Raji (cell line): ENCODE results near the gene SLC12A7.

Experiments used
- POLR2A ChIP-seq: IDR thresholded peaks from 2 replicates; pipeline ENCODE4 v1.6.1; 2011; ENCODE audit warnings: low read depth, low read length, control low read depth; ENCODE audit not compliant: insufficient read depth

Gene SLC12A7

DNA sequence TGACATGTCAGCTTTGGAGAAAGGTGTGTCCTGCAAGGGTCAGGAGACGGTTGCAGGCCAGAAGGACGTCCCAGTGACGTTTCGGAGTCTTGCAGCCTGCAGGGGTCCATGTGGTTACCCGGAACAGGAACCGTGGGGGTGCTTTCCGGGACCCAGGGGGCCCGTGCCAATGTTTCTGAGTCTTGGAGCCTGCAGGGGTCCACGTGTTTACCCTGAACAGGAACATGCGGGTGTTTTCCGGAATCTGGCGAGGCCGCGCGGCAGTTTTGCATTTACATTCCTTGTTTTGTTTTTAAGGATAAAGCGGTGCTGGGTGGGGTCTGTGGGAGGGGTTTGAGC, 72.7 kb downstream of the SLC12A7 start:
- TF ChIP-seq POLR2A, result no peak

DNA sequence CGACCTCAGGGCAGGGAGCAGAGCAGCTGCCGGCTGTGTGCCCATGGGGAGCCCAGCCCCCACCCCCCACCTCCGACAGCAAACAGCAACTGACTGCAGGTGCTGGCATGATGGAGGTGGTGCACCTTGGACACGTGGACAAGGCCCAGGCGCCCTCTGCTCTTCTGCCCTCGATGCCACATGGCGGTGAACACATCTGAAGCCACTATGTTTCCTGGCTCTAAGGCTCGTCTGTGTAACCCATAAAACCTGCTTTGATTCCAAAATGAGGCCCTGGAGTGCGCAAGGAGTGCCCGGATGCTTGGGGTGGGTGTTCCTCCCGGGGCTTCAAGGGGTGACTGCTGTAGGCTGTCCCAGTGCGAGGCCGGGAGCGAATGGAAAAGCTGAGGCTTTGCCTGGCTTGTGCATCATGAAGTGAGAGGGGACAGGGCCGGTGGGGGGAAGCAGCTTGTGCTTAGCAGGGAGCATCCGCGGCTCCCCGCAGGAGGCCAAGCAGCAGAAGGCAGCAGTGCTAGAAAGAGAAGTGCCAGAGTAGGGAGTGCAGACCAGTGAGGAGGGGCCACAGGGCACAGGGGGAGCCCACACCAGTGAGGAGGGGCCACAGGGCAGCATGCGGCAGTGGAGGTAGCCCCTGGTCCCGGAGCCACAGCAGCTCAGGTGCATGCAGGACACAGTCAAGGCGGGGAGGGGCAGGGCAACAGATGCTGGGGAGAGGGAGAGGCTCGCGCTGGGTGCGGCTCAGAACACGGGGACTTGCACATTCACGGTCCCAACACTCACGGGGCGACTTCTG, 73.2 kb downstream of the SLC12A7 start:
- no peak for TF ChIP-seq POLR2A

DNA sequence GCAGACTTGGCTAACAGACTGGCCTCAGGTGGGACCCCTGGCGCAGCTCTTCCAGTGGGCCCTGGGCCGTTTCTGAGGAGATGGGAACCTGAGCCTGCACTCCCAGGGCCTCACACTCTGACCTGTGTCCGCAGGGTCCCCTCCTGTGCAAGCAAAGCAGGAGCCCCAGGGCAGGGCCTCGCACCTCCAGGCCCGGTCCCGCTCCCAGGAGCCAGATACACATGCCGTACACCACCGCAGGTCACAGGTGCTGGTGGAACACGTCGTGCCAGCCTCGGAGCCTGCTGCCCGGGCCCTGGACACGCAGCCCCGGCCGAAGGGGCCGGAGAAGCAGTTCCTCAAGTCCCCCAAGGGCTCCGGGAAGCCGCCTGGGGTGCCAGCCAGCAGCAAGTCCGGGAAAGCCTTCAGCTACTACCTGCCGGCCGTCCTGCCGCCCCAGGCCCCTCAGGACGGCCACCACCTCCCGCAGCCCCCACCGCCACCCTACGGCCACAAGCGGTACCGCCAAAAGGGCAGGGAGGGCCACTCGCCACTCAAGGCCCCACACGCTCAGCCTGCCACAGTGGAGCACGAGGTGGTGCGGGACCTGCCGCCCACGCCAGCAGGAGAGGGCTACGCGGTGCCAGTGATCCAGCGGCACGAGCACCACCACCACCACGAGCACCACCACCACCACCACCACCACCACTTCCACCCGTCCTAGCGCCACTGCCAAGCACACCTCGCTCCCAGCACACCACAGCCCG, 74.0 kb downstream of the SLC12A7 start:
- no peak for TF ChIP-seq POLR2A

DNA sequence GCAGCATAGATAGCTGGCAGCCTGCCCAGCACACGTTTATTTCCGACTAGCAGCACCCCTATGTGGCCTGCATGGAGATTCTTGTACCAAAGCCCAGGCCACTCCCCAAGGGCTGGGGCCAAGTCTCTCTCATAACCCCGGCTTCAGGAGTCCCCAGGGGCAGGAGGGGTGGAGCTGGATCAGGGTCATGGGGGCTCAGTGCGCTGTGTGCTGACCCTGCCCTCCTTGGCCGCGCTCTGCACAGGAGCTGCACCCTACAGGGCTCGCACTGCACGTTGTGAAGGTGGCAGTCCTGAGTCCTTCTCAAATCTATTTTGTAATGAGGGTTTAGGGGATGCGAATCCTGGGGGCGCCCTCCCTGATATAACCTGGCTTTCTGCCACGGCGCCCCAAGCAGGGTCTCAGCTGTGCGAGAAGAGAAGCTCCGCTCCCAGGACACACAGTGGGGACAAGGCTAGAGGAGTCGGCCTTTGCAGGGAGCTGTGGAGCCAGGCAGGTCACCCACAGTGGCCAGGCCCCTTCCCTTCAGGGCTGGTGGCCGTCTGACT, 74.7 kb downstream of the SLC12A7 start:
- no peak for TF ChIP-seq POLR2A

DNA sequence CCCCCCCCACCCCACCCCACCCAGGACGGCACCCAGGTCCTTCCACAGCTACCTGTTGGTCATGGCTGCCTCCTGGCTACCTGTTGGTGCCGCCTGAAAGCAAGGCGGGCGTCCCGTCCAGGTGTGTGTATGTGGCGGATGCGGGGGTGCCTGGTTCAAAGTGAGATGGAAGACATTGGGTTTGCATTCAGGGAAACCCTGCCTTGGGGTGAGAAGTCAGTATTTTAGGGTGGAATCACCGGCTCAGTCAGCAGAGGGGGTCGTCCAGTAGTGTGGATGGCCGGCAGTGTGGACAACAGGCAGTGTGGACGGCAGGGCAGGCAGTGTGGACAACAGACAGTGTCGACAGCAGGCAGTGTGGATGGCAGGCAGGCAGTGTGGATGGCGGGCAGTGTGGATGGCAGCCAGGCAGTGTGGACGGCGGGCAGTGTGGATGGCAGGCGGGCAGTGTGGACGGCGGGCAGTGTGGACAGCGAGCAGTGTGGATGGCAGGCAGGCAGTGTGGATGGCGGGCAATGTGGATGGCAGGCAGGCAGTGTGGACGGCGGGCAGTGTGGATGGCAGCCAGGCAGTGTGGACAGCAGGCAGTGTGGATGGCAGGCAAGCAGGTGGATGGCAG, 75.2 kb downstream of the SLC12A7 start:
- TF ChIP-seq POLR2A, result no peak

DNA sequence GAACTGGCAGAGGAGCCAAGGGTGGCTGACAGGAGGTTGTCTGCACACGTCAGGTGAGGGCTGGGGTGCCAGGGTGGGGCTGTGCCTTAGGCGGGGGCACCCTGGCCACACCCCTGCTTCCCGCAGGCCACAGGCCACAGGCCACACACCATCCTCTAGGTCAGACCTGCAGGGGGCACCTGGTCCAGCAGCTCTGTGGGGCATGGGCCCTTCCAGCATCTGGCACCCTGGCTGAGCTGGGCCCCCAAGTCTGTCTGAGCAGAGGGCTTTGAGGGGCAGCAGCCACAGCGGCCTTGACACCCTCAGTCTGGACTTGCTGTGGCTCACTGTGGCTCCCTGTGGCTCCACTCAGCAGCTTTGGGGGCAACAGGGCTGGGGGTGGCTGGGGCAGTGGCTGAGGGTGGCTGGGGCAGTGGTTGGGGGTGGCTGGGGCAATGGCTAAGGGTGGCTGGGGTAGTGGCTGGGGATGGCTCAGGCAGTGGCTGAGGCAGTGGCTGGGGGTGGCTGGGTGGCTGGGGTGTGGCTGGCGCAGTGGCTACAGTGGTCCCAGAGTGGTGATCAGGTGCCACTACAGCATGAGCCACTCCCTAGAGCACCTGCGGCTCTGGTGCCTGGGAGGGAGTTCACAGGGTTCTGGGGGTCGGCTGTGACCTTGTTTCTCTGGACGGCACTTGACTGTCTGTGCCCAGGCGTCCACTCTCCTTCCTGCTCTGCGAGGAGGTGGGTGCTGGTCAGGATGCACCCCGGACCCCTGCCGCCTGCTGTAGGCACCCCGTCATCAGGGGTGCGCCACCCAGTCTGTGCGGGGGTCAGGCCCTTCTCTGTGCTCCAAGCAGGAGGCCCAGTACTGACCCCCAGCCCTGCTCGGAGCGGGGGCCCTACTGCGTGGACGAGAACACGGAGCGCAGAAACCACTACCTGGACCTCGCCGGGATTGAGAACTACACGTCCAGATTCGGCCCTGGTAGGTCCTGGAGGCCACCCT, 76.2 kb downstream of the SLC12A7 start:
- no peak for TF ChIP-seq POLR2A

DNA sequence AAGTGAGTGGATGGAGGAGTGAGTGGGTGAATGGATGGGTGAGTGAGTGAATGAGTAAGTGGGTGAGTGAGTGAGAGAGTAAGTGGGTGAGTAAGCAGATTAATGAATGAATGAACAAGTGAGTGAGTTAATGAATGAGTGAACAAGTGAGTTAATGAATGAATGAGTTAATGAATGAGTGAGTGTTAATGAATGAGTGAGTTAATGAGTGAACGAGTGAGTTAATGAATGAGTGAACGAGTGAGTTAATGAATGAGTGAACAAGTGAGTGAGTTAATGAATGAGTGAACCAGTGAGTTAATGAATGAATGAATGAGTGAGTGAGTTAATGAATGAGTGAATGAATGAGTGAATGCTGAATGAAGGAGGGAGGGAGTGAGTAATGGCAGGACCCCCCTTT, 76.9 kb downstream of the SLC12A7 start:
- TF ChIP-seq POLR2A, result no peak

- no peak for TF ChIP-seq POLR2A
Measured at GRCh38 chr5:1034421-1034905, 77.4 kb downstream of the SLC12A7 start.

GRCh38 chr5:1033606-1034420, 78.0 kb downstream of the SLC12A7 start:
- TF ChIP-seq POLR2A, result no peak

GRCh38 chr5:1033178-1033577, 78.7 kb downstream of the SLC12A7 start:
- no peak for TF ChIP-seq POLR2A

DNA sequence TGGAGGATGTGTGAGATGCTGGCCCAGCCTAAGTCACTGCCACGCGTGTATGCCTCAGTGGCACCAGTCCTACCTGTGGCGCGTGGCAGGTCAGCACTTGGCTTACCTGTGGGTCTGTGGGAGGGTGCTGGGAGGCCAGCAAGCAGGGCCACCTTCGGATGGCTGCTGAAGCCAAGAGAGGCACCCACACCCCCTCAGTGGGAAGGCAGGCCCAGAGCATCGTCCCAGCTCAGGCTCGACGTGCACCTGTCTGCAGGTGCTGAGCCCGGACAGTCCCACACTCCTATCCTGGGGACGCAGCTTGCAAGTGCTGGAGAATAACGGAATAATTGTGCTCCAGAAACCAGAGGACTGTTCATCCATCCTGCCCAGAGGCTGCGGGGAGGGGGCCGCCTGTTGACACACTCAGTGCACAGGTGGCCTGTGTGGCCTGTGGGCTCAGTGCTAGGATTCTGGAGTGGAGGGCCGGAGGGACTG, 79.3 kb downstream of the SLC12A7 start:
- TF ChIP-seq POLR2A, result no peak

- TF ChIP-seq POLR2A, result no peak
Measured at GRCh38 chr5:1032011-1032410, 79.9 kb downstream of the SLC12A7 start.

DNA sequence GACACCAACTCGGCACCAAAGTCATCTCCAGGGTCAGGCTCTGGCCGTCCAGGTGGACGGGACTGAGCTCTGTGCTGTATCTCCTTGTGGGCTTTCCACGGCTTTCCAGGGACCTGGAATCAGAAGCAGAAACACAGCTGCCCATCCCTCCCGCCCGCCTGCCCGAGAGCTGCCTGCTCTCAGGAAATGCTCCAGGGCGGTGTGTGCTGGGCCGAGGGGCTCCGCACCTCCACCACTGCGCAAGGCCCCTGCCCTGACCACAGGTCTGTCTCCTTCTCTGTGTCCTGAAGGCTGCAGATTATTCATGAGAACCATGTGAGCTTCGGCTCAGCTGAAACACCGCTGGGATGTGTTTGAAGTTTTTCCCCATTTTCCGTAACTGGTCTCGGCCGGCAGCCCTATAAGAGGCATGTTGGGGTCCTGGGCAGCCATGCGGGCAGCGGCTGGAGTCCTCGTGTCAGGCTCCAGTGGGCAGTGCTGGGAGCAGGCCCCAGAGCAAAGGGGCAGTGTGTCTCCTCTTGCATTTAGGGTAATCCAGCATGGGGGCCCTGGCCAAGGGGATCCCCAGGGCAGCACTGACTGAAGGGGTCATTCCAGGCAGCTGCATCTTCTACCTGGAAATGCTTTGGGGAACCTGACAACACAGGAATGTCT, 80.4 kb downstream of the SLC12A7 start:
- TF ChIP-seq POLR2A, result no peak
